Neural progenitor cell (in vitro differentiated cells): Measurements from ENCODE around the gene BHLHA15. TPM values are rescaled to one million over a fixed set of nuclear protein-coding genes. Genes with fewer than 3 reads are reported as not detected.

Experiments used
- DNase-seq: peaks from one replicate; pipeline ENCODE4 v3.0.0-alpha.2; 2016; ENCODE audit warnings: low spot score
- H2AFZ ChIP-seq: fragments of 200-600 bp; sonication (generic); replicated peaks from 2 replicates; pipeline ENCODE4 v1.6.1; 2016; ENCODE audit warnings: antibody characterized with exemption
- H3F3A ChIP-seq: fragments of 200-600 bp; sonication (generic); 2 replicates; pipeline ENCODE4 v1.6.1; 2016; ENCODE audit warnings: antibody characterized with exemption, low read depth
- H3K27ac ChIP-seq: fragments of 200-600 bp; sonication (generic); 2 replicates; pipeline ENCODE4 v1.5.1; 2016; ENCODE audit warnings: mild to moderate bottlenecking
- H3K27me3 ChIP-seq: fragments of 200-600 bp; sonication (generic); 2 replicates; pipeline ENCODE4 v1.6.1; 2016; ENCODE audit warnings: mild to moderate bottlenecking, moderate library complexity
- H3K36me3 ChIP-seq: fragments of 200-600 bp; sonication (generic); 2 replicates; pipeline ENCODE4 v1.5.1; 2016
- H3K4me1 ChIP-seq: fragments of 200-600 bp; sonication (generic); 2 replicates; pipeline ENCODE4 v1.6.1; 2016; ENCODE audit warnings: mixed run types
- H3K4me2 ChIP-seq: fragments of 200-600 bp; sonication (generic); 2 replicates; pipeline ENCODE4 v1.6.1; 2016
- H3K4me3 ChIP-seq: fragments of 200-600 bp; sonication (generic); 2 replicates; pipeline ENCODE4 v1.5.1; 2016
- H3K79me2 ChIP-seq: fragments of 200-600 bp; sonication (generic); 2 replicates; pipeline ENCODE4 v1.6.1; 2016; ENCODE audit warnings: low read depth
- H3K9ac ChIP-seq: fragments of 200-600 bp; sonication (generic); 2 replicates; pipeline ENCODE4 v1.6.1; 2016
- H3K9me3 ChIP-seq: fragments of 200-600 bp; sonication (generic); 2 replicates; pipeline ENCODE4 v1.5.1; 2016; ENCODE audit warnings: low read depth
- H4K20me1 ChIP-seq: fragments of 200-600 bp; sonication (generic); 2 replicates; pipeline ENCODE4 v1.6.1; 2016; ENCODE audit warnings: low read depth
- H3K27ac Mint-ChIP-seq: 3 replicates; pipeline ENCODE4 v1.8.0; 2021; ENCODE audit warnings: mixed read lengths
- H3K27me3 Mint-ChIP-seq: 2 replicates; pipeline ENCODE4 v1.8.0; 2022; ENCODE audit warnings: low read depth, mild to moderate bottlenecking, inconsistent platforms, moderate library complexity, mixed read lengths; ENCODE audit not compliant: insufficient read depth
- H3K36me3 Mint-ChIP-seq: 3 replicates; pipeline ENCODE4 v1.8.0; 2021; ENCODE audit warnings: mixed read lengths
- H3K4me1 Mint-ChIP-seq: 3 replicates; pipeline ENCODE4 v1.8.0; 2021; ENCODE audit warnings: mixed read lengths
- H3K4me3 Mint-ChIP-seq: 3 replicates; pipeline ENCODE4 v1.8.0; 2021; ENCODE audit warnings: mild to moderate bottlenecking, moderate library complexity, mixed read lengths
- H3K9me3 Mint-ChIP-seq: 3 replicates; pipeline ENCODE4 v1.8.0; 2020; ENCODE audit warnings: mixed read lengths
- EZH2 ChIP-seq: fragments of 200-600 bp; sonication (generic); IDR thresholded peaks from 2 replicates; pipeline ENCODE4 v1.6.1; 2017; ENCODE audit warnings: antibody characterized with exemption, mild to moderate bottlenecking, moderate library complexity
- EZH2phosphoT487 ChIP-seq: fragments of 200-600 bp; sonication (generic); IDR thresholded peaks from 2 replicates; pipeline ENCODE4 v1.6.1; 2017; ENCODE audit warnings: antibody characterized with exemption
- total RNA-seq: library from RNA; depleted of rRNA; stranded (reverse); fragments of >200 nt; gene quantifications from 2 replicates; pipeline ENCODE4 v1.2.3, GENCODE V29; 2015; ENCODE audit warnings: low replicate concordance
- TF ChIP-seq, protein P1 (sequence below): fragments of 200-600 bp; sonication (generic); IDR thresholded peaks from 2 replicates; pipeline ENCODE4 v1.5.1; 2017; ENCODE audit warnings: antibody characterized with exemption, mild to moderate bottlenecking

BHLHA15 gene
- total RNA-seq, 1 donor from 2014 or later, result 0.69 TPM

DNA sequence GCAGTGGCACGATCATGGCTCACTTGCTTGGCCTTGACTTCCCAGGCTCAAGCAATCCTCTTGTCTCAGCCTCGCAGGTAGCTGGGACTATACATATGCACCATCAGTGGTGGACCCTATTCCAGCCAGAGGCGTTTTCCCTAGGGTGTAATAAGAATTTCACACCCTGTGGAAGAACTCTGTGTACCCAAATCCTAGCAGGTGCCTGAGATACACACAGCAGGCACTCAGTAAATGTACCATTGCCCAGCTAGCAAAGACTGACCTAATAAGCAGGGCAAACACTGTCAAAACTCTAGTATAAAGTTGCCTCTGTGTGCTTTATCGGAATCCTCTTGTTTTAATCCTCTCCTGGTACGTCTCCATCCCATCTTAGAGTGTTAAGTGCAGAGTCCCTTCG, 33.7 kb upstream of the BHLHA15 start:
- H3K27me3 ChIP-seq, result no peaks in the 10 kb centered on the region
- no peaks in the 10 kb centered on the region for H3K9me3 ChIP-seq
- H3K36me3 ChIP-seq, result peaks cover 4% of the 10 kb centered on the region
- peaks cover 11% of the 10 kb centered on the region for H3K36me3 Mint-ChIP-seq
- DNase-seq, result no peak
- TF ChIP-seq EZH2phosphoT487, result no peak
- no peaks in the 10 kb centered on the region for H3F3A ChIP-seq
- no peaks in the 10 kb centered on the region for H3K79me2 ChIP-seq
- no peak overlapping the region for H2AFZ ChIP-seq
- H3K27ac Mint-ChIP-seq, result no peak overlapping the region
- H3K27ac ChIP-seq, result no peak overlapping the region
- no peaks in the 10 kb centered on the region for H3K9me3 Mint-ChIP-seq
- no peak overlapping the region for H3K4me3 ChIP-seq
- H4K20me1 ChIP-seq, result no peaks in the 10 kb centered on the region
- no peak overlapping the region for H3K9ac ChIP-seq
- no peaks in the 10 kb centered on the region for H3K4me1 Mint-ChIP-seq
- H3K4me3 Mint-ChIP-seq, result no peak overlapping the region
- H3K4me1 ChIP-seq, result no peaks in the 10 kb centered on the region
- H3K4me2 ChIP-seq, result no peak overlapping the region
- H3K27me3 Mint-ChIP-seq, result peaks cover 3% of the 10 kb centered on the region

DNA sequence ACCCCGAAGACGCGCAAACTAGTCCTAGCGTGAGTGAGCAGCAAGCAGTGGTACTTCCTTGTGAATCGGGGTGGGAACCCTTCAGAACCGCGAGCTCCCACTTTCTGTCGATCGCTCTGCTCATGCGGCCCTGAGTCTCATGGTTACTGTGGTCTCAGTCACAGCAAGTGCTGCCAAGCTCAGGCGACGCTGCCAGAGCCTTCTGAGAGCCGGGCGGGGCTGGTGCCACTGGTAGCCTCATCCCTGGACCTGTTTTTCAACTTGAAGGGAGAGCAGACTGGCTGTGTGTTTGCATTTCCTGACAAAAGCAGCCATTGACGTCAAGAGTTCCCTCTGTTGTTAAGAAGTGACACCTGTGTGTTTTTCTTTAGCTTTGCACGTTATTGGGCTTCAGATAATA, 32.9 kb upstream of the BHLHA15 start:
- H3K9ac ChIP-seq, result no peak overlapping the region
- Mint-ChIP-seq H3K36me3 (peaks cover 16% of the 10 kb centered on the region), H3K4me1 (no peaks in the 10 kb centered on the region), H3K27me3 (peaks cover 3% of the 10 kb centered on the region), H3K27ac (no peak overlapping the region), H3K4me3 (no peak overlapping the region), H3K9me3 (no peaks in the 10 kb centered on the region)
- H3K27me3 ChIP-seq, result no peaks in the 10 kb centered on the region
- no peak overlapping the region for H3K4me2 ChIP-seq
- no peaks in the 10 kb centered on the region for H3K9me3 ChIP-seq
- TF ChIP-seq EZH2phosphoT487 (no peak), EZH2 (no peak)
- TF ChIP-seq, protein P1, sequence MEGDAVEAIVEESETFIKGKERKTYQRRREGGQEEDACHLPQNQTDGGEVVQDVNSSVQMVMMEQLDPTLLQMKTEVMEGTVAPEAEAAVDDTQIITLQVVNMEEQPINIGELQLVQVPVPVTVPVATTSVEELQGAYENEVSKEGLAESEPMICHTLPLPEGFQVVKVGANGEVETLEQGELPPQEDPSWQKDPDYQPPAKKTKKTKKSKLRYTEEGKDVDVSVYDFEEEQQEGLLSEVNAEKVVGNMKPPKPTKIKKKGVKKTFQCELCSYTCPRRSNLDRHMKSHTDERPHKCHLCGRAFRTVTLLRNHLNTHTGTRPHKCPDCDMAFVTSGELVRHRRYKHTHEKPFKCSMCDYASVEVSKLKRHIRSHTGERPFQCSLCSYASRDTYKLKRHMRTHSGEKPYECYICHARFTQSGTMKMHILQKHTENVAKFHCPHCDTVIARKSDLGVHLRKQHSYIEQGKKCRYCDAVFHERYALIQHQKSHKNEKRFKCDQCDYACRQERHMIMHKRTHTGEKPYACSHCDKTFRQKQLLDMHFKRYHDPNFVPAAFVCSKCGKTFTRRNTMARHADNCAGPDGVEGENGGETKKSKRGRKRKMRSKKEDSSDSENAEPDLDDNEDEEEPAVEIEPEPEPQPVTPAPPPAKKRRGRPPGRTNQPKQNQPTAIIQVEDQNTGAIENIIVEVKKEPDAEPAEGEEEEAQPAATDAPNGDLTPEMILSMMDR, result no peak
- no peaks in the 10 kb centered on the region for H4K20me1 ChIP-seq
- H2AFZ ChIP-seq, result no peak overlapping the region
- H3F3A ChIP-seq, result no peaks in the 10 kb centered on the region
- H3K79me2 ChIP-seq, result no peaks in the 10 kb centered on the region
- no peak for DNase-seq
- H3K27ac ChIP-seq, result no peak overlapping the region
- H3K4me3 ChIP-seq, result no peak overlapping the region
- H3K36me3 ChIP-seq, result peaks cover 4% of the 10 kb centered on the region
- no peaks in the 10 kb centered on the region for H3K4me1 ChIP-seq

DNA sequence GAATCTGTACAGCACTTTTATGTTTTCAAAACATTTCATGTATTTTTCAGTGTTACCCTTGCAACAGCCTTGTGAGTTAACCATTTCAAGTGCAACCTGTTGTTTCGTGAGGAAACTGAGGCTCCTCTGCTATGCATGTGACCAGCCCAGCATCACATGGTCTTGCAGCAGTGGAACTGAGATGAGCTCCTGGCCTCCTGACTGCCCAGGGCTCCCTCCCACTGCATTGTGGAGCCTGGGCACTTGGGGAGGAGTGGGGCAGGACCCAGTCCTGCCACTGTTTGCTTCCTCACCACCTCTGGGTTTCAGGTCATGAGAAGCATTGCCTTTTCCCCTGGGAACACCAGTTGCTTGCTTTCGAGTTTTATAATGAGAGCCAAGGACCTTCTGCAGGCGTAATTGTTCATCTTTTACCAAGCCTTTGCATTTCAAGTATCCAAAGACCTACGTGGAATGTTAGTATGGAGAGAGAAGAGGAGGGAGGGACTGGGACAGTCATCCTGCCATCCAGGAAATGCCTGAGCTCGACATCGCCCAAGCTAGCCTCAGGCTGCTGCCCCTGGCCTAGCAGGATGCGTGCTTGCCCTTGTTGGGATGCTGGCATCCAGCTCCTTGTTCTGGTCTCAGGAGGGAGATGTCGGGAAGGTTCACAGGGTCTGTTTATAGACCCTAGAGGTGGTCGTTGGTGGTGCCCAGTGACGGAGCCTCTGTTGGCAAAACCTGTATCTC, 32.3 kb upstream of the BHLHA15 start:
- peaks cover 16% of the 10 kb centered on the region for H3K36me3 Mint-ChIP-seq
- H3K27ac Mint-ChIP-seq, result no peak overlapping the region
- H3K27me3 Mint-ChIP-seq, result peaks cover 3% of the 10 kb centered on the region
- Histone ChIP-seq H2AFZ (no peak overlapping the region), H3F3A (no peaks in the 10 kb centered on the region), H3K36me3 (peaks cover 4% of the 10 kb centered on the region), H4K20me1 (no peaks in the 10 kb centered on the region), H3K4me2 (no peak overlapping the region), H3K27ac (no peak overlapping the region), H3K27me3 (no peaks in the 10 kb centered on the region), H3K9me3 (no peaks in the 10 kb centered on the region), H3K4me1 (no peaks in the 10 kb centered on the region), H3K4me3 (no peak overlapping the region), H3K9ac (no peak overlapping the region), H3K79me2 (no peaks in the 10 kb centered on the region)
- TF ChIP-seq EZH2 (no peak), EZH2phosphoT487 (no peak)
- TF ChIP-seq, protein P1, result no peak
- H3K4me1 Mint-ChIP-seq, result no peaks in the 10 kb centered on the region
- H3K9me3 Mint-ChIP-seq, result no peaks in the 10 kb centered on the region
- no peak overlapping the region for H3K4me3 Mint-ChIP-seq
- DNase-seq, result no peak

- Mint-ChIP-seq H3K27me3 (no peaks in the 10 kb centered on the region), H3K27ac (no peak overlapping the region)
These were observed 30.5 kb upstream of the BHLHA15 start for GRCh38 chr7:98180751-98181150.

More at GRCh38 chr7:98180751-98181150, 30.5 kb upstream of the BHLHA15 start:
- no peaks in the 10 kb centered on the region for H3K9me3 ChIP-seq
- TF ChIP-seq EZH2phosphoT487, result no peak
- Mint-ChIP-seq H3K4me1 (no peaks in the 10 kb centered on the region), H3K9me3 (no peaks in the 10 kb centered on the region), H3K4me3 (no peak overlapping the region), H3K36me3 (peaks cover 16% of the 10 kb centered on the region)
- H3K27ac ChIP-seq, result no peak overlapping the region
- DNase-seq, result no peak
- H2AFZ ChIP-seq, result no peak overlapping the region
- no peaks in the 10 kb centered on the region for H3K27me3 ChIP-seq
- H3K4me2 ChIP-seq, result no peak overlapping the region
- no peak overlapping the region for H3K9ac ChIP-seq
- no peaks in the 10 kb centered on the region for H4K20me1 ChIP-seq
- H3K79me2 ChIP-seq, result no peaks in the 10 kb centered on the region
- no peaks in the 10 kb centered on the region for H3K4me1 ChIP-seq
- H3F3A ChIP-seq, result no peaks in the 10 kb centered on the region
- peaks cover 4% of the 10 kb centered on the region for H3K36me3 ChIP-seq
- H3K4me3 ChIP-seq, result no peak overlapping the region
